HepG2 (cell line): Measurements from ENCODE around the gene BCL2L2. TPM values are rescaled to one million over a fixed set of nuclear protein-coding genes. Genes with fewer than 3 reads are reported as not detected.

Experiments used
- ATAC-seq: fragments of 200-7000 bp; cut with Tn5 transposase; 3 replicates; pipeline ENCODE4 v1.9.1; 2020; ENCODE audit warnings: mild to moderate bottlenecking, moderate library complexity
- BruUV-seq: library from RNA; stranded (reverse); fragments of 400-500 nt; replicated peaks from 2 replicates; lab custom pipeline; 2021; lab: Mats Ljungman, UMichigan
- CTCF ChIA-PET: fragments of 300-600 bp; formaldehyde crosslinking; extraction: SDS; loops from one replicate; lab custom pipeline; 2021; ENCODE audit warnings: low total read pairs, inconsistent platforms, low intra/inter-chr PET ratio; lab: Yijun Ruan, JAX
- POLR2A ChIA-PET: fragments of 350-600 bp; sonication (Branson Sonifier 250); formaldehyde crosslinking; loops from one replicate; lab custom pipeline; 2020; ENCODE audit warnings: antibody characterized with exemption, inconsistent platforms; lab: Yijun Ruan, JAX
- DNase-seq: peaks from one replicate; pipeline ENCODE4 v3.0.0-alpha.2; 2015; ENCODE audit warnings: low spot score
- FAIRE-seq: peaks from 3 replicates; lab custom pipeline; 2011; peaks lifted over from hg19 to GRCh38; lab: Jason Lieb, UNC
- H2AFZ ChIP-seq: one replicate; pipeline ENCODE4 v1.6.1; 2011; ENCODE audit warnings: low read length, inconsistent platforms
- H3K27ac ChIP-seq: fragments of 300-600 bp; 3 replicates; pipeline ENCODE4 v1.8.0; 2011; ENCODE audit warnings: mixed run types, mild to moderate bottlenecking, mixed read lengths, low read length, inconsistent platforms; ENCODE audit not compliant: insufficient read depth; ENCODE audit errors: extremely low read length
- H3K27me3 ChIP-seq, 2 experiments: fragments of 200-600 bp in 1 of 2; 2 replicates in 1 of 2; 3 replicates in 1 of 2; pipeline versions ENCODE4 v1.6.0 to v1.8.0; 2011; ENCODE audit warnings: low read length in 2 of 2, mild to moderate bottlenecking in 2 of 2, moderate library complexity in 2 of 2, inconsistent platforms in 1 of 2; ENCODE audit not compliant: insufficient read depth in 2 of 2, control insufficient read depth in 1 of 2
- H3K36me3 ChIP-seq, 2 experiments: fragments of 200-600 bp in 1 of 2; replicated peaks in 1 of 2; 2 replicates in 1 of 2; 3 replicates in 1 of 2; pipeline versions ENCODE4 v1.5.1 to v1.8.0; 2011; ENCODE audit warnings: low read length in 2 of 2, inconsistent platforms in 1 of 2; ENCODE audit not compliant: insufficient read depth in 2 of 2, control insufficient read depth in 1 of 2
- H3K4me1 ChIP-seq: 2 replicates; pipeline ENCODE4 v1.5.1; 2012; ENCODE audit warnings: low read length, inconsistent platforms; ENCODE audit not compliant: insufficient read depth
- H3K4me2 ChIP-seq: 2 replicates; pipeline ENCODE4 v1.6.0; 2011; ENCODE audit warnings: low read depth, low read length, inconsistent platforms
- H3K4me3 ChIP-seq, 3 experiments: fragments of 200-600 bp in 1 of 3; sonication (generic), shearing (Covaris generic) in 1 of 3; replicated peaks in 1 of 3; 2 replicates each; pipeline ENCODE4 v1.5.1; 2011 to 2016; ENCODE audit warnings: low read length in 3 of 3, inconsistent platforms in 2 of 3, low read depth in 2 of 3, mild to moderate bottlenecking in 2 of 3, control low read depth in 1 of 3, mixed read lengths in 1 of 3; ENCODE audit not compliant: insufficient read depth in 1 of 3
- H3K79me2 ChIP-seq: one replicate; pipeline ENCODE4 v1.6.1; 2011; ENCODE audit warnings: low read length, inconsistent platforms; ENCODE audit not compliant: insufficient read depth
- H3K9ac ChIP-seq: 2 replicates; pipeline ENCODE4 v1.6.0; 2011; ENCODE audit warnings: mild to moderate bottlenecking, low read depth, low read length, inconsistent platforms; ENCODE audit not compliant: insufficient read depth
- H3K9me3 ChIP-seq: 2 replicates; pipeline ENCODE4 v1.5.1; 2012; ENCODE audit warnings: mild to moderate bottlenecking, low read length
- H4K20me1 ChIP-seq: 2 replicates; pipeline ENCODE4 v1.6.0; 2011; ENCODE audit warnings: inconsistent platforms, mild to moderate bottlenecking, low read length, moderate library complexity; ENCODE audit not compliant: insufficient read depth
- GTF3A ChIP-seq: sonication (generic); formaldehyde crosslinking; conservative IDR thresholded peaks from 2 replicates; pipeline ENCODE4 v1.4.0; 2020; ENCODE audit warnings: mild to moderate bottlenecking, missing genetic modification reagents
- NFE2L2 ChIP-seq: fragments of 150-350 bp; IDR thresholded peaks from 2 replicates; pipeline ENCODE4 v1.6.1; 2014; ENCODE audit warnings: low read length
- RBAK ChIP-seq: sonication (generic); formaldehyde crosslinking; IDR thresholded peaks from 2 replicates; pipeline ENCODE4 v1.5.1; 2020; ENCODE audit warnings: mild to moderate bottlenecking, missing genetic modification reagents
- TAF15 ChIP-seq: fragments of 200-400 bp; formaldehyde crosslinking; IDR thresholded peaks from one replicate; pipeline ENCODE4 v1.6.1; 2018; ENCODE audit warnings: mild to moderate bottlenecking, low read depth, low read length; ENCODE audit not compliant: poor library complexity, severe bottlenecking
- ZFP36 ChIP-seq: fragments of 150-350 bp; IDR thresholded peaks from 2 replicates; pipeline ENCODE4 v1.6.1; 2018; ENCODE audit warnings: borderline replicate concordance, low read length, low read depth; ENCODE audit not compliant: partially characterized antibody
- ZFP90 ChIP-seq: sonication (generic); formaldehyde crosslinking; IDR thresholded peaks from 2 replicates; pipeline ENCODE4 v1.8.0; 2022; ENCODE audit warnings: missing genetic modification reagents, mild to moderate bottlenecking, inconsistent platforms, borderline replicate concordance
- ZNF224 ChIP-seq: sonication (generic); formaldehyde crosslinking; IDR thresholded peaks from 2 replicates; pipeline ENCODE4 v1.5.0; 2020; ENCODE audit warnings: mild to moderate bottlenecking, missing genetic modification reagents
- ZNF264 ChIP-seq: sonication (generic); formaldehyde crosslinking; IDR thresholded peaks from 2 replicates; pipeline ENCODE4 v1.4.0; 2020; ENCODE audit warnings: missing genetic modification reagents
- ZNF788 ChIP-seq: sonication (generic); formaldehyde crosslinking; IDR thresholded peaks from 2 replicates; pipeline ENCODE4 v1.5.0; 2020; ENCODE audit warnings: mild to moderate bottlenecking, missing genetic modification reagents, borderline replicate concordance
- ZNF891 ChIP-seq: sonication (generic); formaldehyde crosslinking; IDR thresholded peaks from 2 replicates; pipeline ENCODE4 v1.5.0; 2020; ENCODE audit warnings: mild to moderate bottlenecking, missing genetic modification reagents
- WGBS: methylation state at CpG from one replicate; pipeline ENCODE4 v1.1.6; 2017; ENCODE audit warnings: low lambda C conversion rate; 5-methylcytosine and 5-hydroxymethylcytosine counted together
- in situ Hi-C: cut with HindIII; loops from 2 replicates; pipeline ENCODE4 v1.10.0; 2017; ENCODE audit warnings: low pct_unique_long_range_greater_than_20kb; ENCODE audit not compliant: extremely low pct_ligation_motif_present
- intact Hi-C: fragments of 100-400 bp; cut with micrococcal nuclease; formaldehyde crosslinking; loops from one replicate; pipeline ENCODE4 v1.10.0; 2022; ENCODE audit not compliant: unreplicated experiment
- polyA plus RNA-seq, 8 experiments: library from polyadenylated mRNA; depleted of rRNA in 3 of 8; stranded (reverse) in 7 of 8; unstranded in 1 of 8; fragments of >200 nt; fragmentation: Illumina TruSeq in 4 of 8; extraction: Trizol in 4 of 8; gene quantifications; 2 replicates each; pipeline versions ENCODE4 v1.2.1 to v1.2.3, GENCODE V29; 2011 to 2016; ENCODE audit warnings: low read depth in 4 of 8, missing spikeins in 1 of 8, mixed read lengths in 1 of 8; ENCODE audit not compliant: insufficient read depth in 1 of 8
- total RNA-seq, 5 experiments: library from RNA; depleted of rRNA; stranded (reverse); fragments of >200 nt; fragmentation: Illumina TruSeq; extraction: Trizol; gene quantifications; 2 replicates each; pipeline ENCODE4 v1.2.3, GENCODE V29; 2016; ENCODE audit warnings: low read depth in 1 of 5
- TF ChIP-seq, protein P1 (sequence below): sonication (generic); formaldehyde crosslinking; IDR thresholded peaks from 2 replicates; pipeline ENCODE4 v1.4.0; 2020; ENCODE audit warnings: missing genetic modification reagents
- TF ChIP-seq, protein P2 (sequence below): sonication (generic); formaldehyde crosslinking; conservative IDR thresholded peaks from 2 replicates; pipeline ENCODE4 v1.4.0; 2020; ENCODE audit warnings: missing genetic modification reagents
- TF ChIP-seq, protein P3 (sequence below): IDR thresholded peaks from 2 replicates; pipeline ENCODE4 v1.6.1; 2016; ENCODE audit warnings: missing biosample characterization, missing genetic modification reagents, low read depth
- TF ChIP-seq, protein P4 (sequence below): IDR thresholded peaks from 2 replicates; pipeline ENCODE4 v1.6.1; 2016; ENCODE audit warnings: mild to moderate bottlenecking

The BCL2L2 gene
- total and polyA plus RNA-seq, 2 of the 13 experiments (the other 11 are each of a cell fraction or from before 2014, with no cell fraction given), result 28.1 to 49.8 TPM

DNA sequence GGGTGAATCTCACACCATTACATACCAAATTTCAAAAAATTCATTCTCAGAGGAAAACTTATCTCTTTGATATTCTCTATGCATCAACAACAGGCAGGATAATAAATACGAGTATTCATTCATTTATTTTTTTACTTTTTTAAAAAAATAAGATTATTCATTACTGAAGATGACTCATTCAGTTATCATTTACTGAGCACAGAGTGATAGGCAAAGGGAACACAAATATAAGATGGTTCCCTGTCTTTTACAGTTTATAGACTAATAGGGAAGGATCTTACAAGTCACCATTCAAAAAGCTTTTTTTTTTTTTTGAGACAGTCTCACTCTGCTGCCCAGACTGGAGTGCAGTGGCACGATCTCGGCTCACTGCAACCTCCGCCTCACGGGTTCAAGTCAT is 9.7 kb downstream of the BCL2L2 start (continued):
- TF ChIP-seq, protein P1, sequence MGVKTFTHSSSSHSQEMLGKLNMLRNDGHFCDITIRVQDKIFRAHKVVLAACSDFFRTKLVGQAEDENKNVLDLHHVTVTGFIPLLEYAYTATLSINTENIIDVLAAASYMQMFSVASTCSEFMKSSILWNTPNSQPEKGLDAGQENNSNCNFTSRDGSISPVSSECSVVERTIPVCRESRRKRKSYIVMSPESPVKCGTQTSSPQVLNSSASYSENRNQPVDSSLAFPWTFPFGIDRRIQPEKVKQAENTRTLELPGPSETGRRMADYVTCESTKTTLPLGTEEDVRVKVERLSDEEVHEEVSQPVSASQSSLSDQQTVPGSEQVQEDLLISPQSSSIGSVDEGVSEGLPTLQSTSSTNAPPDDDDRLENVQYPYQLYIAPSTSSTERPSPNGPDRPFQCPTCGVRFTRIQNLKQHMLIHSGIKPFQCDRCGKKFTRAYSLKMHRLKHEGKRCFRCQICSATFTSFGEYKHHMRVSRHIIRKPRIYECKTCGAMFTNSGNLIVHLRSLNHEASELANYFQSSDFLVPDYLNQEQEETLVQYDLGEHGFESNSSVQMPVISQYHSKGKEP (CRISPR knock-in tag), result no peak
- TF ChIP-seq, all 625 proteins: peak for 3

DNA sequence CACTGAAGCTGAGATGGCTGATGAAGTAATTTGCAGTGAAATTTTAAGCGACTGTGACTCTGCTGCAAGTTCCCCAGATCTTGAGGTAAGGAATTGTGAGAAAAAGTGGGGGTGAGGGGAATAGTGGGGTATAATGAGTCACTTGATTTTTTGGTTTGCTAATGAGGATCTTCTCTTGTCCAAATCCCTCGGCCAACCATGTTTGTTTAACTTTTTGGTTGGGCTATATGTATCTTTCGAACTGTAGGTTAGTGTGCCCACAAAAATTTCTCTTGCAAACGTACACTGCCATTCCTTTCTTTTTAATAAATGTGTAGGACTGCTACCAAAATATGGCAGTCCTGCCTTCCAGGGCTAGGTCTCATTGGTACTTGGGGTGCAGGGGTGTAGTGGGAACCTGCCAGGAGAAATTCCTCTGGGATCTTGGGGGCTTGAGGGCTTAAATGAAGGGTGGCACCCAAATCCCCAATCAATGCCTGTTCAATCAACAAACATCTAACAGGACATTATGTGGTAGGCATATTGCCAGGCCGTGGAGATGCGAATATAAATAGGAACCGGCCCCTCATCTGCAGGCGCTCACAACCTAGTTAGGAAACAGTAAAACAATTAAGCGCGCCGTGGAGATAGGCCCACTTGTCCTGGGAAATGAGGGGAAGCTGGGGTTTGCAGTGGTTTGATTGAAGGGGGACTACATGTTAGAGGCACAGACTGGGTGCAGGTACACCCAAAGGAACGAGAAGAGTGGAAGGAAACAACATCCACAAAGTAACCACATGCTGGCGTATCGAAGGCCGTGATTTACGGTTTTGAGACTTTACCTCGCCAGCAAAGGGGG is 13.3 kb downstream of the BCL2L2 start:
- no peak for FAIRE-seq
- in situ Hi-C loops, result loop anchor here (5.0 to 25.0 kb wide), 2 partner anchors 237 to 817 kb away; partner anchors contain the start of genes EMC9, FITM1, PSME1 and PSME2
- no peak for ATAC-seq
- TF ChIP-seq, protein P2, sequence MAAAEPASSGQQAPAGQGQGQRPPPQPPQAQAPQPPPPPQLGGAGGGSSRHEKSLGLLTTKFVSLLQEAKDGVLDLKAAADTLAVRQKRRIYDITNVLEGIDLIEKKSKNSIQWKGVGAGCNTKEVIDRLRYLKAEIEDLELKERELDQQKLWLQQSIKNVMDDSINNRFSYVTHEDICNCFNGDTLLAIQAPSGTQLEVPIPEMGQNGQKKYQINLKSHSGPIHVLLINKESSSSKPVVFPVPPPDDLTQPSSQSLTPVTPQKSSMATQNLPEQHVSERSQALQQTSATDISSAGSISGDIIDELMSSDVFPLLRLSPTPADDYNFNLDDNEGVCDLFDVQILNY (CRISPR knock-in tag), result no peak
- no peak for TF ChIP-seq RBAK (CRISPR knock-in tag)
- TF ChIP-seq ZNF788 (CRISPR knock-in tag), result no peak
- TF ChIP-seq ZNF891 (CRISPR knock-in tag), result 0 out of 2 replicates have a peak, but pooled peaks have one; percentile 66
- TF ChIP-seq NFE2L2, result no peak
- TF ChIP-seq ZNF264, result no peak
- TF ChIP-seq, protein P3, sequence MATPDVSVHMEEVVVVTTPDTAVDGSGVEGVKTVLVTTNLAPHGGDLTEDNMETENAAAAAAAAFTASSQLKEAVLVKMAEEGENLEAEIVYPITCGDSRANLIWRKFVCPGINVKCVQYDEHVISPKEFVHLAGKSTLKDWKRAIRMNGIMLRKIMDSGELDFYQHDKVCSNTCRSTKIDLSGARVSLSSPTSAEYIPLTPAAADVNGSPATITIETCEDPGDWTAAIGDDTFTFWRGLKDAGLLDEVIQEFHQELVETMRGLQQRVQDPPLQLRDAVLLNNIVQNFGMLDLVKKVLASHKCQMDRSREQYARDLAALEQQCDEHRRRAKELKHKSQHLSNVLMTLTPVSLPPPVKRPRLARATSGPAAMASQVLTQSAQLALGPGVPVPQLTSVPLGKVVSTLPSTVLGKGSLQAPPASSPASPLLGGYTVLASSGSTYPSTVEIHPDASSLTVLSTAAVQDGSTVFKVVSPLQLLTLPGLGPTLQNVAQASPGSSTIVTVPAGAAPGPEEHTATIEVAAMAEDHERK (CRISPR knock-in tag), result 0 out of 2 replicates have a peak, but pooled peaks have one; percentile 6
- no peak for TF ChIP-seq ZFP90
- no peak for TF ChIP-seq ZFP36
- no peak; the same call in none of the 2 replicates for TF ChIP-seq ZNF224
- no peak for TF ChIP-seq GTF3A
- no peak for TF ChIP-seq TAF15
- TF ChIP-seq, protein P4, sequence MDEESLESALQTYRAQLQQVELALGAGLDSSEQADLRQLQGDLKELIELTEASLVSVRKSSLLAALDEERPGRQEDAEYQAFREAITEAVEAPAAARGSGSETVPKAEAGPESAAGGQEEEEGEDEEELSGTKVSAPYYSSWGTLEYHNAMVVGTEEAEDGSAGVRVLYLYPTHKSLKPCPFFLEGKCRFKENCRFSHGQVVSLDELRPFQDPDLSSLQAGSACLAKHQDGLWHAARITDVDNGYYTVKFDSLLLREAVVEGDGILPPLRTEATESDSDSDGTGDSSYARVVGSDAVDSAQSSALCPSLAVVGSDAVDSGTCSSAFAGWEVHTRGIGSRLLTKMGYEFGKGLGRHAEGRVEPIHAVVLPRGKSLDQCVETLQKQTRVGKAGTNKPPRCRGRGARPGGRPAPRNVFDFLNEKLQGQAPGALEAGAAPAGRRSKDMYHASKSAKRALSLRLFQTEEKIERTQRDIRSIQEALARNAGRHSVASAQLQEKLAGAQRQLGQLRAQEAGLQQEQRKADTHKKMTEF (CRISPR knock-in tag), result no peak

More for the DNA sequence above, 13.3 kb downstream of the BCL2L2 start:
- H2AFZ ChIP-seq, result no peak overlapping the region
- intact Hi-C loops, result no loop called here
- peaks cover 36% of the 10 kb centered on the region for H3K4me1 ChIP-seq
- no peak for DNase-seq
- CTCF ChIA-PET, result no interaction called here
- H3K9me3 ChIP-seq, result no peaks in the 10 kb centered on the region
- H3K79me2 ChIP-seq, result peaks cover 23% of the 10 kb centered on the region
- POLR2A ChIA-PET, result interaction anchor here (0.8 to 13.2 kb wide), 36 partner anchors 10 to 988 kb away, joined by 3 to 1053 read pairs (median 13); partner anchors contain the start of genes ACIN1, AJUBA, AP1G2 and BCL2L2
- H3K9ac ChIP-seq, result peak overlapping the region; percentile 76
- WGBS, result 98% methylated on average over 17 of the region's 17 CpGs
- H3K27me3 ChIP-seq, result peaks cover 0 to 6% of the 10 kb centered on the region in 2 experiments; a peak in 2 of 5 replicates
- H3K4me2 ChIP-seq, result peak overlapping the region; percentile 93
- peaks cover 10% of the 10 kb centered on the region; the same call in 1 of the 2 replicates for H4K20me1 ChIP-seq
- peak overlapping the region; percentile 89 for H3K27ac ChIP-seq
- TSS peak; percentile 93 for BruUV-seq
- H3K4me3 ChIP-seq, result peak overlapping the region; percentile 22 to 70 (median 46)
- peaks cover 17 to 32% of the 10 kb centered on the region in 2 experiments for H3K36me3 ChIP-seq
